GM21367 (cell line): ENCODE data around the gene IQSEC1.

ENCODE experiments used
- ATAC-seq: cut with Tn5 transposase; IDR thresholded peaks from one replicate; pipeline ENCODE4 v1.9.1; 2021; ENCODE audit not compliant: unreplicated experiment

The IQSEC1 gene

GRCh38 chr3:13032206-13032605 is 41.0 kb downstream of the IQSEC1 start:
- no peak for ATAC-seq

GRCh38 chr3:13031621-13032020 is 41.6 kb downstream of the IQSEC1 start:
- no peak for ATAC-seq

GRCh38 chr3:13030684-13031083 is 42.5 kb downstream of the IQSEC1 start:
- ATAC-seq, result no peak

GRCh38 chr3:13028010-13028821 is 45.0 kb downstream of the IQSEC1 start:
- no peak for ATAC-seq

GRCh38 chr3:13027154-13027553 is 46.1 kb downstream of the IQSEC1 start:
- ATAC-seq, result no peak

GRCh38 chr3:13026534-13026933 is 46.7 kb downstream of the IQSEC1 start:
- ATAC-seq, result no peak

- no peak for ATAC-seq
These were observed 47.3 kb downstream of the IQSEC1 start for GRCh38 chr3:13025778-13026518.

GRCh38 chr3:13025090-13025489 is 48.1 kb downstream of the IQSEC1 start:
- ATAC-seq, result no peak

- ATAC-seq, result no peak
These were observed 48.5 kb downstream of the IQSEC1 start for GRCh38 chr3:13024765-13025065.

- ATAC-seq, result no peak
These were observed 49.1 kb downstream of the IQSEC1 start for GRCh38 chr3:13023971-13024764.

- ATAC-seq, result no peak
These were observed 49.8 kb downstream of the IQSEC1 start for GRCh38 chr3:13023235-13023970.

GRCh38 chr3:13022348-13023234 is 50.6 kb downstream of the IQSEC1 start:
- ATAC-seq, result no peak

- ATAC-seq, result no peak
These were observed 51.8 kb downstream of the IQSEC1 start for GRCh38 chr3:13021141-13022114.

- no peak for ATAC-seq
These were observed 53.0 kb downstream of the IQSEC1 start for GRCh38 chr3:13020159-13020750.

GRCh38 chr3:13019243-13020095 is 53.8 kb downstream of the IQSEC1 start:
- no peak for ATAC-seq

- ATAC-seq, result no peak
These were observed 54.5 kb downstream of the IQSEC1 start for GRCh38 chr3:13018561-13019242.

- no peak for ATAC-seq
These were observed 55.2 kb downstream of the IQSEC1 start for GRCh38 chr3:13018043-13018451.
